ENCODE results near the gene TMIGD3. TPM values are rescaled to one million over a fixed set of nuclear protein-coding genes. Genes with fewer than 3 reads are reported as not detected.

Gene TMIGD3
- total and polyA plus RNA-seq, 4 donors = 1.6 to 34.6 (median 4.1) TPM

- 71 to 88% methylated on average over 5 of the region's 5 CpGs for WGBS, 2 donors
- no peak for ATAC-seq (ENCODE audit: insufficient read depth, low FRiP score)
- peaks cover 17 to 53% (median 29%) of the 10 kb centered on the region in 5 donors for H3K4me1 ChIP-seq (ENCODE audit: control insufficient read depth in 5 of 5, insufficient read depth in 5 of 5, low read length in 5 of 5)
- H3K36me3 ChIP-seq (ENCODE audit: control insufficient read depth in 4 of 4, insufficient read depth in 4 of 4, low read length in 4 of 4) = no peaks in the 10 kb centered on the region
- H3K9me3 ChIP-seq (ENCODE audit: control insufficient read depth in 4 of 4, insufficient read depth in 3 of 4, low read length in 3 of 4) = no peaks in the 10 kb centered on the region
- H3K4me3 ChIP-seq = no peak overlapping the region
- H3K9ac ChIP-seq (ENCODE audit: insufficient read depth in 1 of 2, low read length in 2 of 2) = no peak overlapping the region
- H3K27me3 ChIP-seq (ENCODE audit: control insufficient read depth in 3 of 3, insufficient read depth in 3 of 3, low read length in 2 of 3) = no peaks in the 10 kb centered on the region
- H3K27ac ChIP-seq (ENCODE audit: low read depth in 1 of 2, low read length in 1 of 2) = no peak overlapping the region
- TF ChIP-seq CTCF (IDR thresholded peaks at IDR 0.05; ENCODE audit: control extremely low read depth, extremely low read depth) = no peak
- DNase-seq = no peak
These were observed 8.9 kb upstream of the TMIGD3 start for GRCh38 chr1:111512132-111512889.

GRCh38 chr1:111511370-111511769 is 7.9 kb upstream of the TMIGD3 start:
- H3K27ac ChIP-seq (ENCODE audit: low read depth in 1 of 2, low read length in 1 of 2) = no peak overlapping the region
- H3K36me3 ChIP-seq (ENCODE audit: control insufficient read depth in 4 of 4, insufficient read depth in 4 of 4, low read length in 4 of 4) = no peaks in the 10 kb centered on the region
- no peak for ATAC-seq (ENCODE audit: insufficient read depth, low FRiP score)
- no peaks in the 10 kb centered on the region for H3K9me3 ChIP-seq (ENCODE audit: control insufficient read depth in 4 of 4, insufficient read depth in 3 of 4, low read length in 3 of 4)
- DNase-seq = no peak
- 66 to 69% methylated on average over 3 of the region's 3 CpGs for WGBS, 2 donors
- no peak overlapping the region for H3K9ac ChIP-seq (ENCODE audit: insufficient read depth in 1 of 2, low read length in 2 of 2)
- H3K4me3 ChIP-seq = no peak overlapping the region
- TF ChIP-seq CTCF (IDR thresholded peaks at IDR 0.05; ENCODE audit: control extremely low read depth, extremely low read depth) = no peak
- no peaks in the 10 kb centered on the region for H3K27me3 ChIP-seq (ENCODE audit: control insufficient read depth in 3 of 3, insufficient read depth in 3 of 3, low read length in 2 of 3)
- H3K4me1 ChIP-seq (ENCODE audit: control insufficient read depth in 5 of 5, insufficient read depth in 5 of 5, low read length in 5 of 5) = peaks cover 14 to 49% (median 29%) of the 10 kb centered on the region in 5 donors

- no peak overlapping the region for H3K27ac ChIP-seq (ENCODE audit: low read depth in 1 of 2, low read length in 1 of 2)
- H3K36me3 ChIP-seq (ENCODE audit: control insufficient read depth in 4 of 4, insufficient read depth in 4 of 4, low read length in 4 of 4) = no peaks in the 10 kb centered on the region
- no peaks in the 10 kb centered on the region for H3K9me3 ChIP-seq (ENCODE audit: control insufficient read depth in 4 of 4, insufficient read depth in 3 of 4, low read length in 3 of 4)
- DNase-seq (peak; percentile 58 to 83 (median 77)), ATAC-seq (ENCODE audit: insufficient read depth, low FRiP score) (no peak)
- no peak for TF ChIP-seq CTCF (IDR thresholded peaks at IDR 0.05; ENCODE audit: control extremely low read depth, extremely low read depth)
- no peaks in the 10 kb centered on the region for H3K27me3 ChIP-seq (ENCODE audit: control insufficient read depth in 3 of 3, insufficient read depth in 3 of 3, low read length in 2 of 3)
- no peak overlapping the region for H3K4me3 ChIP-seq
- H3K4me1 ChIP-seq (ENCODE audit: control insufficient read depth in 5 of 5, insufficient read depth in 5 of 5, low read length in 5 of 5) = peaks cover 9 to 35% (median 23%) of the 10 kb centered on the region in 5 donors
- H3K9ac ChIP-seq (ENCODE audit: insufficient read depth in 1 of 2, low read length in 2 of 2) = no peak overlapping the region
- WGBS, 2 donors = 47 to 67% methylated on average over 3 of the region's 3 CpGs
These were observed 6.6 kb upstream of the TMIGD3 start for GRCh38 chr1:111509997-111510375.

All from lung (tissue), 12 donors.